ENCODE results near the gene KCTD14. TPM values are rescaled to one million over a fixed set of nuclear protein-coding genes. Genes with fewer than 3 reads are reported as not detected.

Gene KCTD14
- total RNA-seq, 1 experiment from 2014 or later, result 12.6 TPM

- no peaks in the 10 kb centered on the region for H3K27me3 Mint-ChIP-seq (ENCODE audit: low read depth)
- ChIA-PET POLR2A (no interaction called here), CTCF (interaction anchor here (1.0 to 8.3 kb wide), 2 partner anchors 12 to 33 kb away, joined by 3 to 46 read pairs; no protein-coding TSS in a partner anchor)
- peak; percentile 90 for TF ChIP-seq GABPB1 (CRISPR knock-in tag; IDR thresholded peaks at IDR 0.05)
- no peak for TF ChIP-seq CTCF (IDR thresholded peaks at IDR 0.05)
- H3K4me3 Mint-ChIP-seq, result no peak overlapping the region
- no peaks in the 10 kb centered on the region for H3K36me3 Mint-ChIP-seq
- H3K4me1 Mint-ChIP-seq, result peaks cover 6% of the 10 kb centered on the region; the same call in 1 of the 2 replicates
- DNase-seq (ENCODE audit: low spot score) (no peak), ATAC-seq (no peak)
- H3K27ac Mint-ChIP-seq, result no peak overlapping the region; the same call in 1 of the 2 replicates
- peaks cover under 1% of the 10 kb centered on the region for H3K9me3 Mint-ChIP-seq
Measured at GRCh38 chr11:78033040-78033439, 10.0 kb upstream of the KCTD14 start.

GRCh38 chr11:78032090-78032489 lies 9.0 kb upstream of the KCTD14 start:
- no peak overlapping the region for H3K27ac Mint-ChIP-seq
- DNase-seq (ENCODE audit: low spot score) (no peak), ATAC-seq (no peak)
- ChIA-PET CTCF (interaction anchor here (0.7 to 8.3 kb wide), 2 partner anchors 8 to 13 kb away, joined by 4 to 46 read pairs; no protein-coding TSS in a partner anchor), POLR2A (interaction anchor here (0.7 kb wide), 1 partner anchor 12 kb away, joined by 6 read pairs; no protein-coding TSS in a partner anchor)
- no peaks in the 10 kb centered on the region for H3K36me3 Mint-ChIP-seq
- peaks cover 6% of the 10 kb centered on the region; the same call in 1 of the 2 replicates for H3K4me1 Mint-ChIP-seq
- H3K27me3 Mint-ChIP-seq (ENCODE audit: low read depth), result no peaks in the 10 kb centered on the region
- no peak overlapping the region for H3K4me3 Mint-ChIP-seq
- TF ChIP-seq TCF7 (CRISPR knock-in tag; IDR thresholded peaks at IDR 0.05; ENCODE audit: low read depth) (no peak), SOX15 (CRISPR knock-in tag; IDR thresholded peaks at IDR 0.05) (no peak), ATF2 (CRISPR knock-in tag; IDR thresholded peaks at IDR 0.05; ENCODE audit: borderline replicate concordance, low read depth) (no peak), ZNF317 (CRISPR knock-in tag; IDR thresholded peaks at IDR 0.05; ENCODE audit: borderline replicate concordance, low read depth) (no peak), ZNF425 (CRISPR knock-in tag; conservative IDR thresholded peaks at IDR 0.05) (no peak), ZBTB43 (CRISPR knock-in tag; IDR thresholded peaks at IDR 0.05) (no peak), ZMAT4 (CRISPR knock-in tag; IDR thresholded peaks at IDR 0.05) (no peak), MAX (CRISPR knock-in tag; IDR thresholded peaks at IDR 0.05) (no peak), NFATC4 (CRISPR knock-in tag; IDR thresholded peaks at IDR 0.05) (no peak), ELF4 (CRISPR knock-in tag; IDR thresholded peaks at IDR 0.05; ENCODE audit: low read depth) (no peak), FOXK1 (CRISPR knock-in tag; IDR thresholded peaks at IDR 0.05) (no peak), ARID4B (CRISPR knock-in tag; IDR thresholded peaks at IDR 0.05; ENCODE audit: borderline replicate concordance) (no peak), ZNF416 (CRISPR knock-in tag; IDR thresholded peaks at IDR 0.05) (no peak), NR1H2 (CRISPR knock-in tag; IDR thresholded peaks at IDR 0.05) (no peak), ZNF396 (CRISPR knock-in tag; IDR thresholded peaks at IDR 0.05; ENCODE audit: borderline replicate concordance) (no peak), MXD4 (CRISPR knock-in tag; IDR thresholded peaks at IDR 0.05; ENCODE audit: borderline replicate concordance) (no peak)
- H3K9me3 Mint-ChIP-seq, result peaks cover 6% of the 10 kb centered on the region

Data from WTC11 (cell line).